ENCODE results near the gene MAGEA4.
"Not testable (repeated sequence)": the region's sequence is repeated elsewhere in the genome, so short reads cannot be mapped to it uniquely, and the experiment has no call there.

MAGEA4 gene, protein sequence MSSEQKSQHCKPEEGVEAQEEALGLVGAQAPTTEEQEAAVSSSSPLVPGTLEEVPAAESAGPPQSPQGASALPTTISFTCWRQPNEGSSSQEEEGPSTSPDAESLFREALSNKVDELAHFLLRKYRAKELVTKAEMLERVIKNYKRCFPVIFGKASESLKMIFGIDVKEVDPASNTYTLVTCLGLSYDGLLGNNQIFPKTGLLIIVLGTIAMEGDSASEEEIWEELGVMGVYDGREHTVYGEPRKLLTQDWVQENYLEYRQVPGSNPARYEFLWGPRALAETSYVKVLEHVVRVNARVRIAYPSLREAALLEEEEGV

DNA sequence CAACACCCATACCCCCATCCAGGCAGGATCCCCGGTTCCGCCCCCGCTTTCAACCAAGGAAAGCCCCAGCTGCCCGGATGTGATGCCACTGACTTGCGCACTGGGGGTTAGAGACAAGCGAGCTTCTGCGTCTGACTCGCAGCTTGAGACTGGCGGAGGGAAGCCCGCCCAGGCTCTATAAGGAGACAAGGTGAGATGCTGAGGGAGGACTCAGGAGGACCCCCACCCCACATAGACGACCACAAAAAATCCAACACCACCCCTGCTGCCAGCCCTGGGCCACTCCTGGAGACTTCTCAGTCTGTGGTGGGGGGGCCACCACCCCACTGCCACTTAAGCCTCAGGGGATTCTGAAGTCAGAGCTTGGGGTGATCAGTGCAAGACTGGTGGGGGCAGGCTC, at the start of gene MAGEA4:
MAGEA4 (plus strand) TSS at position 110 of the 400 bp plus-strand sequence. CDS start 10,776 bp downstream, outside the sequence.
- no peak for DNase-seq (ENCODE audit: extremely low read depth in 1 of 2, low read depth in 1 of 2)

DNA sequence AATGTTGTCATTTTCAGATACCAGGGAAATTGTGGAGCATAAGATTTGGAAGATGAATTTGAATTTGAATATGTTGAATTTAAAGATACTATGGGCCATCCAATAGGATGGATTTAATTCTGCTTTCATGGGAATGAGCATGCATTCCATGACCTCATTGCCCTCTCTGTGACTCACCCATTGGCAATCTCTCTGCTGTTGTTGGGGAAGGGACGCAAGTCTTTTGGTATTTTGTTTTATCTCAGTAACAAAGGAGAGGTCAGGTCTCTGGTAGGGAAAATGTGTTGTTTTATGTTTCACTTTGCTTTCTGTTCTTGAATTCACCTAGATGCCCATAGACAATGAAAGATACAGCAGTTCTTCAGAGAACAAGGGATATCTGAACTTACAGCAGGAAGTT, 42.1 kb upstream of the MAGEA4 start:
- no peak for DNase-seq (ENCODE audit: extremely low read depth in 1 of 2, low read depth in 1 of 2)

DNA sequence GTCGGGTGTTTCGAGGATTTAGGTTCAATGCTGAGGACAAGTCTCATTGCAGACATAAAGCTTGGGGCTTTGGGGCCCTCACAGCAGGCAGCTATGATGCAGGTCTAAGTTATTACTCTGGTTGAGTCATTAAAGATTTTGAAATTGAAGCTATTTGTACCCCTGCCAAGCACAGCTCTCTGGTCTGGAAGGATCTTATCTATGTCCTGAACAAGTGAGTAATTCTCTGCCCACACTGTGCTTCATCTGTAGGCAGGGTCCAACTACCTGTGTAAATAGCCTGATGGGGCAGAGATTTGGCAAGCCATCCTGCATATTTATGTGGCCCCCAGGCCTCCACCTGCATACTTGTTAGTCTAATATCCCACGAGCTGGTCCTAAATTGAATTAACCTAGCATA, 41.4 kb upstream of the MAGEA4 start:
- DNase-seq (ENCODE audit: extremely low read depth in 1 of 2, low read depth in 1 of 2), result no peak

DNA sequence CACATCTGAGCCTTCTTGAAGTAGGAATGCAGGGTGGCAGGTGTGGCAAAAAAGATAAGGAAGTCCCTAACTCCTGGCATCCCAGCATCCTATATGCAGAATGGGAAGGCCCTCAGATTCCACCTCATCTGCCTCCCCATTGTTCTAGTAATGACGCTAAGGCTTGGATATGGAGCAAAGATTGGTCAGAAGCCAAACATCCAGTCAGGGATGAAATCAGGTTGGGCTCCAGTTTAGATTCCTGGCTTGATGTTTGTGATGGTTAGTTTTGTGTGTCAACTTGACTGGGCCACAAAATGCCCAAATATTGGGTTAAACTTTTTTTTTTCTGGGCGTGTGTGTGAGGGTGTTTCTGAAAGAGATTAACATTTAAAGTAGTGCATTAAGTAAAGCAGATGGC, 39.6 kb upstream of the MAGEA4 start:
- DNase-seq (ENCODE audit: extremely low read depth in 1 of 2, low read depth in 1 of 2), result no peak

DNA sequence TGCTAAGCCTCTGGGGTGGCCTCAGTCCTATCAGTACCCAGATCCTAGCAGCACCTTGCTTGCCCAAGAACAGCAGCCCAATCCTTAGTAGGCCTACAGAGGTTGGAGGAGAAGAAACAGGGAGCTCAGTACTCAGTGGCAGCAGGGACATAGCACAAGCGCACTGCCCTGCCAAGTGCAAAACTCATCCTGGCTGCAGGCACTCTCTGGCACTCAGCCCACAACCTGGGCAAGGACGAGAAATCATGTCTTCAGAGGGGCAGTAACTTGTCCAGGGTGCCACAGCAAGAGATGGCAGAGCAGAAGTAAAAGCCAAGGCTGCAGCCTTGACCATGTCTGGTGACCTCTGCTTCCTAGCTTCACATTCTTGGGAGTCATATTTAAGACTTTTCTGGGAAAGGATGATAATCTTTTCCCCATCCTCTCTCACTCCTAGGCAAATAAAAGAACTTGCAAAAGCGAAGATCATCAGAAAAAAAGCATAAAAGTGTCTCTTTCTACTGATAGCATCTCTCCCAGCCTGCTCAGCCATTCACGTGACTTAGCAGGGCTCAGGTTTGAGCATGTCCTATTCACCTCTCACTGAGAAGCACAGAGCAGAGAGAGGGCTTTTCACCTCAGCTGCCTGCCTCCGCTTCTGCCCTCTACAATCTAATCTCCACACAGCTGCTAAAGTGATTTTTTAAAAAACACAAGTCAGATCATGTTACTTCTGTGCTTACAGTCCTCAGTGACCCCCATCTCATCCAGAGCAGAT, 37.2 kb upstream of the MAGEA4 start:
- no peak for DNase-seq (ENCODE audit: extremely low read depth in 1 of 2, low read depth in 1 of 2)

DNA sequence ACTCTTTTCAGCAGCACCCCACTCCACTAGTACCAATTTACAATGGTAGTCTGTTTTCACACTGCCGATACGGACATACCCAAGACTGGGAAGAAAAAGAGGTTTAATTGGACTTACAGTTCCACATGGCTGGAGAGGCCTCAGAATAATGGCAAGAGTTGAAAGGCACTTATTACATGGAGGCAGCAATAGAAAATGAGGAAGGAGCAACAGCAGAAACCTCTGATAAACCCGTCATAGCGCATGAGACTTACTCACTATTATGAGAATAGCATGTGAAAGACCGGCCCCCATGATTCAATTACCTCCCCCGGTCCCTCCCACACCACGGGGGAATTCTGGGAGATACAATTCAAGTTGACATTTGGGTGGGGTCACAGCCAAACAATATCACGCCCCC, 34.1 kb upstream of the MAGEA4 start:
- DNase-seq (ENCODE audit: extremely low read depth in 1 of 2, low read depth in 1 of 2), result no peak

DNA sequence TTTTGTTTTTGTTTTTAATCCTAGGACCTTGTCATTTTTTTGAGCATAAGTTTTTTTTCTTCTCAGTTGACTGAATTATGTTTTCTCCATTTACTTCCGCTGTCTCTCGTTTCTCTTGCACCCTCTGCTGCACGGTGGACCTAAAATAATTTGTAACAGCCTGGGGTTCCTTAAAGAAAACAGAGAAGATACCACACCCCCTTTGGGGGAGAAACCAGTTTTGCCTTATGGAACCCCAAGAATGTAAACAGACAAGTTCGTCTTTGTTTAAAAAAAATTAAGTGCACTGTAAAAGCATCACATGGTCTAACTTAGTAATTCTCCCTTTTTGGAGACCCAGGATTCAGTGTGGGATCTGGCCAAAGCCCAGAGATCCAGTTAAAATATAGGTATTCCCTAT, 32.8 kb upstream of the MAGEA4 start:
- DNase-seq (ENCODE audit: extremely low read depth in 1 of 2, low read depth in 1 of 2), result no peak

DNA sequence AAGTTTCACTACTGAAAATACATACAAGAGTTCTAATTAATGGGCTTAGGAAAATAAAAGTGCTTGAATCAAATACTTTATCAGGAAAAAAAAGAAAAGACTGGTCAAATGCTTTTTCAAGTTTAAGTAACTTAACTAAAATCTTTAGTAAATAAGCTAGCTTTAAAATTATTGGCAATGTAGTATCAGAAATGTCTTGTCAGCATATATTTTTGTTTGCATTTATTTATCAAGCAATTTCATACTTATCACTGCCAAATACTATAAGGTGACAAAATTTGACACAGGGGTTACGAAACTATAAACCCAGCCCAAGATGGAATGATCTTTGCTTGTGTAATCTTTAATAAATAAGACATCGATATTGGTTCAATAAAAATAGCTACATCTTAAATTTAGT, 31.8 kb upstream of the MAGEA4 start:
- no peak for DNase-seq (ENCODE audit: extremely low read depth in 1 of 2, low read depth in 1 of 2)

DNA sequence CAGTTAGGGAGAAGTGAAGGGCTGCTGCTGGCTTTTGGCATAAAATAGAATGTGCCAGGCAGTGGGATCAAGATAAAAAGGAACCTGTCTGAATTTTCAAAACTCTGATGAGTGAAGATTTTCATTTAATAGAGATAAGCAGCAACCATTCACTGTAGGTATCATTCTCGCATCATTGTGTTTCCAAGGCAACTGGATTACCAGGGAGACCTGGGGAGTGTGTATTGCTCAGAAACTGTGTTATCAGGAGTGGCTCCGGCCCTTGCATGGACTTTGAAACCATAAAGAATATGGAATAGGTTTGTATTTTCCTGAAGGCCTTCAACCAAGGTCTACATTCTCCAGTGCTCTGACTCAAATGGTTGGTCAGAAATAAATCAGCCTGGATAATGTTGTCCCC, 23.3 kb upstream of the MAGEA4 start:
- no peak for DNase-seq (ENCODE audit: extremely low read depth in 1 of 2, low read depth in 1 of 2)

DNA sequence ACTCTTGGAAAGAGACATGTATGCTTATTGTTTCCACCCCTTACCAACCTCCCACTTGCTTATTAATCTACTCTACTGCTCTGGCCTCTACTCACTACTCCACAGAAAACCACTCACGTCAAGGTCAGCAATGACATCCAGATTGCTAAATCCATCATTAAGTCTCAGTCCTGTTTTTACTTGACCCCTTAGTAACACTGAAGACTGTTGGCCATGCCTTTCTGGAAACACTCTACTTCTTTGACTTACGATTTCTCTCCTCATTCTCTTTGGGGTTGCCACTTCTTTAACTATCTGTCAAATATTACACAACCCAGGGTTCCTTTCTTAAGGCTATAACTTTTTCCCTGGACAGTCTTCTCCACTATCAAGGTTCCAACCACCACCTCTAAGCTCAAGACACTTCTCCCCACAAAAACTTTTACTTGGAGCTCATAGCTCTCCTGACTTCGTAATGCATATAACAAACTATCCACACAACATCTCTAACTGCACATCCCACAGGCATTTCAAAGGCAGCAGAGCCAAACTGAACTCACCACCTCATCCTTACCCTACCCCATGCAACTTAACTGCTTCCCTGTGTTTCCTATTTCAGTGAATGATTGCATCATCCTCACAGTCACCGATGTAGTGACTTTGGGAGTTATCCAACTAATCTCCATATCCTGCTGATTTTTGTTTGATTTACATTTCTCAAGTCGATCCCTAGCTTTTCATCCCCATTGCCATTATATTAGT, 15.8 kb upstream of the MAGEA4 start:
- no peak for DNase-seq (ENCODE audit: extremely low read depth in 1 of 2, low read depth in 1 of 2)

DNA sequence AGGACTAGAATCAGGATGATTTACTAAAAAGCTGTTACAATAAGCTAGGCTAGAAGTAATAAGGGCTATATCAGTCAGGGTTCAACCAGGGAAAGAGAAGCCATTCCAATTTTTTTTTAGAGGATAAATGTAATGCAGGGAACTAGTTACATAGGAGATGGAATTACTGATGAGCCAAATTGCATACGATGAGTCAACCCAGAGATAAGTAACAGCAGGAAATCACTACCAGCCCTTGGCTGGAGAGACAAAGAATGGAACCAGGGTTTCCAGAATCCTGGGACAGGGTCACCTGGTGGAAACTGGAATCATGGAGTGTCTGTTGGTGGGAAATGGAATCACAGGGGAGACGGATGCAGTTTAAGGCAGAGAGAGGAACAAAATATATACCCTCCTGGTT, 13.1 kb upstream of the MAGEA4 start:
- no peak for DNase-seq (ENCODE audit: extremely low read depth in 1 of 2, low read depth in 1 of 2)

DNA sequence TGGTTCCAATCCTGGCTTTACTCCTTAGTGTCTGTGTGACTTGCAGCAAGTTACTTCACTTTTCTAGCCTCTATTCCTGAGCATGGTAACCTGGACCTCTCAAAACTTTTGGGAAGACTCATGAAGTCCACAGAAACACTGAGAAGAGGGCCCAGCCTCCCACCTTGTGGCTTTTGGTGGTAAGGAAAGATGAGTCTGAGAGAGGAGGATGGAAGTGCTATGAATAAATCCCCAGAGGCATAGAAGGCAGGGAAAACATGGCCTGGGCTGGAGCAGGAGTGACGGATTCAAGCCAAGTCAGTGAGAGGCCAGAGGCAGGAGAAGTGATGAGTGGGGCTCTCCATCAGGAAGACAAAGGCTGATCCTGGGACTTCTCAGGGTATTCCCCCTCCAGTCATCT, 10.9 kb upstream of the MAGEA4 start:
- DNase-seq (ENCODE audit: extremely low read depth in 1 of 2, low read depth in 1 of 2), result no peak

DNA sequence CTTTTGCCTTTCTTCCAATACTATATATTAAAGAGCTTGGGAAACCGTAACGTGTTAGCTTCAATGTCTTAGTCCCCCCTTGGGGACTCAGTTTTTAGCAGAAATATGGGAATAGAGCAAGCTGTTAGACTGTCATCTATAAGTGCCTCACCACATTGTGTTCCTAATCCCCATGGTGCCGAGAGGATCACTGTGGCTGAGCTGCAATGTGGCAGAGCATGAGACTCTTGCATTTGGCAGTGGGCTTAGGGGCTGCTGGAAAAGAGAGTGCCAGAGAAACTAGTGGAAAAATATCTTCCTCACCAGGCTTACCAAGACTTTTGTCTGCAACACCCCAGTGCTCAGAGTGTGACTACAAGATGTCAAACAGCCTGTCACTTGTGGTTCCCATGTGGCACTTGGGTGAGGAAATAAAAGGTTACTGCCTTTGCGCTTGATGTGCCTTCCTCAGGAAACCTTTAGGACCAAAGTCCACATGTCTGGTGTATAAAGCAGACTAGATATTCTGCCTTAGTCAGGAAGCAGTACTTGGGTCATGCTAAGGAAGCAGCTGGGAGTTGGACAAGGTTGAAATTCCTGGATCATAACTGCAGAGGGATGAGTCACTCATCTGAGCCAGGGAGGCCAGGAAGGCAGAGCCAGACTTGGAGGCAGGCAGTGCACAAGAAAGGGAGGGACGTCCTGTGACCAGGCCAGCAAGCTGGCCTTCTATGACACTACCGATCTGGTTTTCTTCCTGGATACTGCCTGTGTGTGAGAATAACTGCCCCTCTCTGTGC, 9.7 kb upstream of the MAGEA4 start:
- DNase-seq (ENCODE audit: extremely low read depth in 1 of 2, low read depth in 1 of 2), result no peak

DNA sequence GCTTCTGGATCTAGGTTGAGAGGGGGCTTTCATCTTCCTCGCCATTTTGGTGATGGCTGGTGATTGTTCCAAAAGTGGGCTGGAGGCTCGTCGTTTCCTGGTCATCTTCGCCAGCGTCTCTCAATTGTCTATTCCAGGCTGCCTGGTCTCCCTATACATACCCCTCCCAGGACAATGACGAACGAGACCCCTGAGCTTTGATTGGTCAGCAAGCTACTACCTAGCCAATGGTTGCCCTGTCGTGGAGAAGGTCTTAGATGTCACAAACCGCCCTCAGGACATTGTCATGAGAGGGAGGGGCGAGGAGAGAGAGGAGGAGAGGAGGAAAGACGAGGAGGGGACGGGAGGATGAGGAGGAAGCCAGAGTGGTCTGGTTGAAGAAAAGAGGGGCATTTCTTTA, 7.7 kb upstream of the MAGEA4 start:
- DNase-seq (ENCODE audit: extremely low read depth in 1 of 2, low read depth in 1 of 2), result no peak

DNA sequence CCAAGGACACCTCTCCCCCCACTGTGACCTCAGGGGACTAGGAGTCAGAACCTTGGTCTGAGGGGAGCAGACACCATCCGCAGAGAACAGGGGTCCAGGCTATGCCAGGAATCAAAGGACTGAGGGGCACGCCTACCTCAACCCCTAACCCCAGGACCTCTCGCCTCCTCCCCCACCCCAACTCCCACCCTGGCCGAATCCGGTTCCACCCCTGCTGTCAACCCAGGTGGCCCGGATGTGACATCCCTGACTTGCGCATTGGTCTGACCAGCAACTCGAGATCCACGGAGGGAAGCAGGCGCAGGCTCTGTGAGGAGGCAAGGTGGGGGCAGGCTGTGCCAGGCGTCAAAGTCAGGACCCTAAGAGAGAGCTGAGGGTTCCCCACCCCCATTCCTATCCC, 468 bp upstream of the MAGEA4 start:
- DNase-seq (ENCODE audit: extremely low read depth in 1 of 2, low read depth in 1 of 2), result no peak

DNA sequence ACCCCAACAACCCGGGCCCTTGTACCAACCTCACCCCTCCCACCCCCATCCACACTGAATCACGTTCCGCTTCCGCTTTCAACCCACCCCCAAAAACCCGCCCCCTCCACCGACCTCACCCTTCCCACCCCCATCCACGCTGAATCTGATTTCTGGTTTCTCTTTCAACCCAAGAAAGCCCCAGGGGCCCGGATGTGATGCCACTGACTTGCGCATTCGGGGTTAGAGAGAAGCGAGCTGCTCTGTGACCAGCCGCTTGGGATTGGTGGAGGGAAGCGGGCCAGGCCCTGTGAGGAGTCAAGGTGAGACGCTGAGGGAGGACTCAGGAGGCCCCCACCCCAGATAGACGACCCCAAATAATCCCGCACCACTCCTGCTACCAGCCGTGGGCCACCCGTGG, 6.0 kb downstream of the MAGEA4 start:
- not testable (repeated sequence) for DNase-seq (ENCODE audit: extremely low read depth in 1 of 2, low read depth in 1 of 2)

DNA sequence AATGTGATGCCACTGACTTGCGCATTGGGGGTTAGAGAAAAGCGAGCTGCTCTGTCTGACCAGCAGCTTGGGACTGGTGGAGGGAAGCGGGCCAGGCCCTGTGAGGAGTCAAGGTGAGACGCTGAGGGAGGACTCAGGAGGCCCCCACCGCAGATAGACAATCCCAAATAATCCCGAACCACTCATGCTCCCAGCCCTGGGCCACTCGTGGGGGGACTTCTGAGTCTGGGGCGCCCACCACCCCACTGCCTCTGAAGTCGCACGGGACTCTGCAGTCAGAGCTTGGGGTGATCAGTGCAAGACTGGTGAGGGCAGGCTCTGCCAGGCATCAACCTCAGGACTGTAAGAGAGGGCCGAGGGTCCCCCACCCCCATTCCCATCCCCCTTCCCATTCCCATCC, 6.9 kb downstream of the MAGEA4 start:
- DNase-seq (ENCODE audit: extremely low read depth in 1 of 2, low read depth in 1 of 2), result no peak

DNA sequence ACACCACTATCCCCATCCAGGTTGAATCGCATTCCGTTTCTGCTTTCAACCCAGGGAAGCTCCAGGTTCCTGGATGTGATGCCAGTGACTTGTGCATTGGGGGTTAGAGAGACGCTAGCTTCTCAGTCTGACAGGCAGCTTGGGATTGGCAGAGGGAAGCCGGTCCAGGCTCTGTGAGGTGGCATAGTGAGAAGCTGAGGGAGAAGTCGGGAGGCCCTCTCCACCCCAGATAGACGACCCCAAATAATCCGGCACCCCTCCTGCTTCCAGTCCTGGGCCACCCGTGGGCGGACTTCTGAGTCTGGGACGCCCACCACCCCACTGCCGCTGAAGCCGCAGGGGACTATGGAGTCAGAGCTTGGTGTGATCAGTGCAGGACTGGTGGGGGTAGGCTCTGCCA, 7.4 kb downstream of the MAGEA4 start:
- DNase-seq (ENCODE audit: extremely low read depth in 1 of 2, low read depth in 1 of 2), result no peak

DNA sequence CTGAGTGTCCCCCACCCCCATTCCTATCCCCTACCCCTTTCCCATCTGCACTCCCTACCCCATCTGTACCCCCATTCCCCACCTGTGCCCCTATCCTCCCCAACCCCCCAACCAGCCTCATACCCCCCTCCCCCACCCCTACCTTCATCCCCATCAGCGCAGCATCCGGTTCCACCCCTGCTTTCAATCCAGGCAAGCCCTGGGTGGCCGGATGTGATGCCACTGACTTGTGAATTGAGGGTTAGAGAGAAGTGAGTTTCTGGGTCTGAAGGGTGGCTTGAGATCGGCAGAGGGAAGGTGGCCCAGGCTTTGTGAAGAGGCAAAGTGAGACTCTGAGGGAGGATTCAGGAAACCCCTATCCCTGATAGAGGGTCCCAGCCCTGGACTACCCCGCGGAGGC, 7.8 kb downstream of the MAGEA4 start:
- DNase-seq (ENCODE audit: extremely low read depth in 1 of 2, low read depth in 1 of 2), result no peak

DNA sequence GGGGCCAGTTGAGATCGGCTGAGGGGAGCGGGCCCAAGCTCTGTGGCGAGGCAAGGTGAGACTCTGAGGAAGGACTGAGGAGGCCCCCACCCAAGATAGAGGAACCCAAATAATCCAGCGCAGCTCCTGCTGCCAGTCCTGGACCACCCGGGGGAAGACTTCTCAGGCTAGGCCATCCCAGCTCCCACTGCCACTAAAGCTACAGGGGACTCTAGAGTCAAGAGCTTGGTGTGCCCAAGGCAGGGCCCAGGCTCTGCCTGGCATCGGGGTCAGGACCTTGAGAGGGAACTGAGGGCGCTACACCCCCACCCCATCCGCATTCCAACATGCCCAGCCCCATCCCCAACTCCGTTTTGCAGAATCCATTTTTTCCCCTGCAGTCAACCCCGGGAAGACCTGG, 8.6 kb downstream of the MAGEA4 start:
- no peak for DNase-seq (ENCODE audit: extremely low read depth in 1 of 2, low read depth in 1 of 2)

DNA sequence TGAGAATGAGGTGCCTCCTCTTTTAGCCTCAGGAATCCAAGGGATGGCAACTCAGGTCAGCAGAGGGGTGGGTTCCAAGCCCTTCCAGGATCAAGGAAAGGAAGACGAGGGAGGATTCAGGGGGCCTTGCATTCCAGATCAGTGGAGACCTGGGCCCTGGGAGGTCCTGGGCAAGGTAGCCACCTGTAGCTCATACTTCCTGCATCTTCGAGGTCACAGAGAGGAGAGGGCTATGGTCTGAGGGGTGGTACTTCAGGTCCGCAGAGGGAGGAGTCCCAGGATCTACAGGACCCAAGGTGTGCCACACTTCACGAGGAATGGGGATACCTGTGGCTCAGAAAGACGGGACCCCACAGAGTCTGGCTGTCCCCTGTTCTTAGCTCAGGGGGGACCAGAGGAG, 9.2 kb downstream of the MAGEA4 start:
- no peak for DNase-seq (ENCODE audit: extremely low read depth in 1 of 2, low read depth in 1 of 2)
